AG04449 (cell line): Measurements from ENCODE around the gene CDH13.

Source experiments
- CTCF ChIA-PET: fragments of 350-600 bp; formaldehyde crosslinking; extraction: SDS; loops from one replicate; lab custom pipeline; 2021; ENCODE audit warnings: antibody characterized with exemption; lab: Yijun Ruan, JAX
- POLR2A ChIA-PET: fragments of 400-600, 350-600 bp; formaldehyde crosslinking; extraction: SDS; loops from one replicate; lab custom pipeline; 2020; ENCODE audit warnings: antibody characterized with exemption, inconsistent platforms; lab: Yijun Ruan, JAX
- DNase-seq: peaks from one replicate; pipeline ENCODE4 v3.0.0-alpha.2; 2010; ENCODE audit warnings: low read depth, low spot score
- H3K4me3 ChIP-seq: 2 replicates; pipeline ENCODE4 v1.5.1; 2011; ENCODE audit warnings: low read depth, mild to moderate bottlenecking, control low read depth, low read length
- TF ChIP-seq, protein P1 (sequence below): IDR thresholded peaks from one replicate; pipeline ENCODE4 v1.5.1; 2011; ENCODE audit warnings: mild to moderate bottlenecking, moderate library complexity, low read length, control low read depth, inconsistent platforms; ENCODE audit not compliant: insufficient read depth; ENCODE audit errors: missing control alignments

CDH13 gene

DNA sequence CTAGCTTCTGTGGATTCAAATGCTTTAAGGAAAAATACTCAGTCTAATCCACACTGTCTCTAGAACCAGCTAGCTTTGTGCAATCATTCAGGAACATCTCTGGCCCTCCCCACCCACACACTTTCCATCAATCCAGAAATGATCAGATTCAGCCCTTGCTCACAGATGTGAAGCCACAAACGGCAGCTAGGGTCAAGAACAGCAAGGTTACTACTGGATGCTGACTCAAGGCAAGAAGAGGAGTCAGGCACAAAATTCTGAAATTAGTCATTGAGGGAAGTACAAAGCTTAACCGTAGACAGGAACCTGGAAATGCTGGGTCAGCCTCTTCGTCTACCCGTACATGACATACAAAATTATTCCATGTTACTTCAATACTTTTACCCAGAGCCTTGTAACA is 174.6 kb downstream of the CDH13 start:
- no peak overlapping the region for H3K4me3 ChIP-seq
- no peak for DNase-seq
- CTCF ChIA-PET = no interaction called here
- POLR2A ChIA-PET = no interaction called here
- TF ChIP-seq, protein P1, sequence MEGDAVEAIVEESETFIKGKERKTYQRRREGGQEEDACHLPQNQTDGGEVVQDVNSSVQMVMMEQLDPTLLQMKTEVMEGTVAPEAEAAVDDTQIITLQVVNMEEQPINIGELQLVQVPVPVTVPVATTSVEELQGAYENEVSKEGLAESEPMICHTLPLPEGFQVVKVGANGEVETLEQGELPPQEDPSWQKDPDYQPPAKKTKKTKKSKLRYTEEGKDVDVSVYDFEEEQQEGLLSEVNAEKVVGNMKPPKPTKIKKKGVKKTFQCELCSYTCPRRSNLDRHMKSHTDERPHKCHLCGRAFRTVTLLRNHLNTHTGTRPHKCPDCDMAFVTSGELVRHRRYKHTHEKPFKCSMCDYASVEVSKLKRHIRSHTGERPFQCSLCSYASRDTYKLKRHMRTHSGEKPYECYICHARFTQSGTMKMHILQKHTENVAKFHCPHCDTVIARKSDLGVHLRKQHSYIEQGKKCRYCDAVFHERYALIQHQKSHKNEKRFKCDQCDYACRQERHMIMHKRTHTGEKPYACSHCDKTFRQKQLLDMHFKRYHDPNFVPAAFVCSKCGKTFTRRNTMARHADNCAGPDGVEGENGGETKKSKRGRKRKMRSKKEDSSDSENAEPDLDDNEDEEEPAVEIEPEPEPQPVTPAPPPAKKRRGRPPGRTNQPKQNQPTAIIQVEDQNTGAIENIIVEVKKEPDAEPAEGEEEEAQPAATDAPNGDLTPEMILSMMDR = no peak

- CTCF ChIA-PET = interaction anchor here (1.2 to 1.5 kb wide), 2 partner anchors 9 to 11 kb away, joined by 3 read pairs; no protein-coding TSS in a partner anchor
- TF ChIP-seq, protein P1 = no peak
- no peak for DNase-seq
- POLR2A ChIA-PET = no interaction called here
- no peak overlapping the region for H3K4me3 ChIP-seq
These were observed 179.1 kb downstream of the CDH13 start for GRCh38 chr16:82805866-82806265.

- DNase-seq = no peak
- TF ChIP-seq, protein P1 = no peak
- no peak overlapping the region for H3K4me3 ChIP-seq
- ChIA-PET CTCF (interaction anchor here (1.2 to 1.5 kb wide), 2 partner anchors 9 to 10 kb away, joined by 3 to 5 read pairs; no protein-coding TSS in a partner anchor), POLR2A (no interaction called here)
These were observed 180.5 kb downstream of the CDH13 start for GRCh38 chr16:82807311-82807710.

DNA sequence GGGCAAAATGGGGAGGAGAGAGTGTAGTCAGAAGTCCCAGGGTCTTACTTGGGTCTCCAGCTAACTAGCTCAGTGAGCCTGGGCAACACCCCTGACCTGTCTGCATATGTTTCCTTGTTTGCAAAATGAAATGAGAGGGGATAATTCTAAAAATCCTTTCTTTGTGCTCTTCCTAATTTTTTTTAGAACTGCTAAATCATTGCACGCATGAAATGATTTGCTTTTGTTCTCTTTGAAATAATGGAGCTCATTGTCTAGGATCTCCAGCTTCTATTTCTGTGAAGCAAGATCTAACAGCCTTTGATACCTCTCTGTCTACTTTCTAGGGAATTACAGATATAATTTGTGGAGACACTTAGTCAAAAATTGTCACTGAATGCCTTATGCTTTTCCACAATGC is 181.3 kb downstream of the CDH13 start:
- POLR2A ChIA-PET = no interaction called here
- TF ChIP-seq, protein P1 = no peak
- CTCF ChIA-PET = interaction anchor here (1.2 kb wide), 1 partner anchor 9 kb away, joined by 5 read pairs; no protein-coding TSS in a partner anchor
- no peak for DNase-seq
- no peak overlapping the region for H3K4me3 ChIP-seq

- DNase-seq = no peak
- TF ChIP-seq, protein P1 = no peak
- ChIA-PET POLR2A (no interaction called here), CTCF (no interaction called here)
- no peak overlapping the region for H3K4me3 ChIP-seq
These were observed 183.3 kb downstream of the CDH13 start for GRCh38 chr16:82810077-82810476.

GRCh38 chr16:82814059-82814458 is 187.3 kb downstream of the CDH13 start:
- TF ChIP-seq, protein P1 = no peak
- ChIA-PET CTCF (no interaction called here), POLR2A (no interaction called here)
- H3K4me3 ChIP-seq = no peak overlapping the region
- no peak for DNase-seq
